Measurements from ENCODE around the gene MAU2.

DNA sequence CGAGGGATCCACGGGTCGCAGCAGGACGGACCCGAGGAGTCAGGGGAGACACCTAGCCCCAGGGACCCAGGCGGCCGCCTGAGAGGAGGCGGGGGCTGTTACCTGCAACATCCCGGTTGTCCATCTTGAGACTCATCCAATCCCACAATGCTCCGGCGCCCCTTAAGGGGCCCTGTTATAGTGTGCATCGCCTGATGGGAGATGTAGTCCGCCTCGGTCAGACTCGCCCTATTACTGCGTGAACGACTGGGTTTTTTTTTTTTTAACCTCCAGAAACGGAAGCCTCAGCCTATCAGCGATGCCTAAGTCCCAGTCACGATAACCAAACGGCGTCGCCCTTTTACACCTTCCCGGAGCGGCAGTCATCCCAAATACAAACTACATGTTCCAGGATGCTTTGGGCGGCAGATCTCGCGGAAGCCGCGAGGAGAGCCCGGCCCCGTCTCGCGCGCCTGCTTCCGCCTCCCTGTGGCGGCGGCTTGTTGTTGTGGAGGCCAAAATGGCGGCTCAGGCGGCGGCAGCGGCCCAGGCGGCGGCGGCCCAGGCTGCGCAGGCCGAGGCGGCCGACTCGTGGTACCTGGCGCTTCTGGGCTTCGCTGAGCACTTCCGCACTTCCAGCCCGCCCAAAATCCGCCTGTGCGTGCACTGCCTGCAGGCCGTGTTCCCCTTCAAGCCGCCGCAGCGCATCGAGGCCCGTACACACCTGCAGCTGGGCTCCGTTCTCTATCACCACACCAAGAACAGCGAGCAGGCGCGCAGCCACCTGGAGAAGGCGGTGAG is at the start of gene MAU2, which contains the start of gene SUGP1:
- TF ChIP-seq POLR2A (IDR thresholded peaks at IDR 0.05) = peak; percentile 47
- TF ChIP-seq, protein P1, sequence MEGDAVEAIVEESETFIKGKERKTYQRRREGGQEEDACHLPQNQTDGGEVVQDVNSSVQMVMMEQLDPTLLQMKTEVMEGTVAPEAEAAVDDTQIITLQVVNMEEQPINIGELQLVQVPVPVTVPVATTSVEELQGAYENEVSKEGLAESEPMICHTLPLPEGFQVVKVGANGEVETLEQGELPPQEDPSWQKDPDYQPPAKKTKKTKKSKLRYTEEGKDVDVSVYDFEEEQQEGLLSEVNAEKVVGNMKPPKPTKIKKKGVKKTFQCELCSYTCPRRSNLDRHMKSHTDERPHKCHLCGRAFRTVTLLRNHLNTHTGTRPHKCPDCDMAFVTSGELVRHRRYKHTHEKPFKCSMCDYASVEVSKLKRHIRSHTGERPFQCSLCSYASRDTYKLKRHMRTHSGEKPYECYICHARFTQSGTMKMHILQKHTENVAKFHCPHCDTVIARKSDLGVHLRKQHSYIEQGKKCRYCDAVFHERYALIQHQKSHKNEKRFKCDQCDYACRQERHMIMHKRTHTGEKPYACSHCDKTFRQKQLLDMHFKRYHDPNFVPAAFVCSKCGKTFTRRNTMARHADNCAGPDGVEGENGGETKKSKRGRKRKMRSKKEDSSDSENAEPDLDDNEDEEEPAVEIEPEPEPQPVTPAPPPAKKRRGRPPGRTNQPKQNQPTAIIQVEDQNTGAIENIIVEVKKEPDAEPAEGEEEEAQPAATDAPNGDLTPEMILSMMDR (IDR thresholded peaks at IDR 0.05) = peak; percentile 22 to 75 (median 42)

Measured in prostate gland (tissue), 2 donors.